SK-N-MC (cell line): ENCODE measurements around the gene GPR156.

Experiments
- EZH2 ChIP-seq: fragments of 200-600 bp; sonication (generic); IDR thresholded peaks from one replicate; pipeline ENCODE4 v1.6.1; 2017; ENCODE audit warnings: antibody characterized with exemption
- FOXP2 ChIP-seq: optimal IDR thresholded peaks from 2 replicates; pipeline ENCODE3; 2011; ENCODE audit warnings: mild to moderate bottlenecking, moderate library complexity; ENCODE audit not compliant: insufficient read depth; ENCODE audit errors: extremely low read length, control extremely low read depth
- POLR2AphosphoS5 ChIP-seq: IDR thresholded peaks from 2 replicates; pipeline ENCODE4 v1.6.1; 2012; ENCODE audit warnings: mild to moderate bottlenecking, low read depth, low read length, borderline replicate concordance

GRCh38 chr3:120200493-120201235, 84.4 kb downstream of the GPR156 start:
- TF ChIP-seq POLR2AphosphoS5 = no peak
- TF ChIP-seq EZH2 = no peak
- TF ChIP-seq FOXP2 = no peak
